Ishikawa (cell line): ENCODE measurements around the gene PLEKHG1.

ENCODE experiments used
- CEBPB ChIP-seq: IDR thresholded peaks from 2 replicates; pipeline ENCODE4 v1.6.1; 2012
- CREB1 ChIP-seq: IDR thresholded peaks from 2 replicates; pipeline ENCODE4 v1.6.1; 2012; ENCODE audit warnings: low read depth
- EGR1 ChIP-seq: IDR thresholded peaks from 2 replicates; pipeline ENCODE4 v1.6.1; 2012
- FOXM1 ChIP-seq: IDR thresholded peaks from 2 replicates; pipeline ENCODE4 v1.6.1; 2012; ENCODE audit warnings: low read depth, borderline replicate concordance
- MAX ChIP-seq: IDR thresholded peaks from 2 replicates; pipeline ENCODE4 v1.6.1; 2012
- NFIC ChIP-seq: IDR thresholded peaks from 2 replicates; pipeline ENCODE4 v1.6.1; 2012
- TAF1 ChIP-seq: IDR thresholded peaks from 2 replicates; pipeline ENCODE4 v1.6.1; 2012; ENCODE audit warnings: low read depth, mild to moderate bottlenecking
- TEAD4 ChIP-seq: IDR thresholded peaks from 2 replicates; pipeline ENCODE4 v1.6.1; 2012
- YY1 ChIP-seq: IDR thresholded peaks from 2 replicates; pipeline ENCODE4 v1.6.1; 2012; ENCODE audit warnings: low read depth
- TF ChIP-seq, protein P1 (sequence below): IDR thresholded peaks from 2 replicates; pipeline ENCODE4 v1.6.1; 2012; ENCODE audit warnings: low read depth, mild to moderate bottlenecking

- TF ChIP-seq, protein P1, sequence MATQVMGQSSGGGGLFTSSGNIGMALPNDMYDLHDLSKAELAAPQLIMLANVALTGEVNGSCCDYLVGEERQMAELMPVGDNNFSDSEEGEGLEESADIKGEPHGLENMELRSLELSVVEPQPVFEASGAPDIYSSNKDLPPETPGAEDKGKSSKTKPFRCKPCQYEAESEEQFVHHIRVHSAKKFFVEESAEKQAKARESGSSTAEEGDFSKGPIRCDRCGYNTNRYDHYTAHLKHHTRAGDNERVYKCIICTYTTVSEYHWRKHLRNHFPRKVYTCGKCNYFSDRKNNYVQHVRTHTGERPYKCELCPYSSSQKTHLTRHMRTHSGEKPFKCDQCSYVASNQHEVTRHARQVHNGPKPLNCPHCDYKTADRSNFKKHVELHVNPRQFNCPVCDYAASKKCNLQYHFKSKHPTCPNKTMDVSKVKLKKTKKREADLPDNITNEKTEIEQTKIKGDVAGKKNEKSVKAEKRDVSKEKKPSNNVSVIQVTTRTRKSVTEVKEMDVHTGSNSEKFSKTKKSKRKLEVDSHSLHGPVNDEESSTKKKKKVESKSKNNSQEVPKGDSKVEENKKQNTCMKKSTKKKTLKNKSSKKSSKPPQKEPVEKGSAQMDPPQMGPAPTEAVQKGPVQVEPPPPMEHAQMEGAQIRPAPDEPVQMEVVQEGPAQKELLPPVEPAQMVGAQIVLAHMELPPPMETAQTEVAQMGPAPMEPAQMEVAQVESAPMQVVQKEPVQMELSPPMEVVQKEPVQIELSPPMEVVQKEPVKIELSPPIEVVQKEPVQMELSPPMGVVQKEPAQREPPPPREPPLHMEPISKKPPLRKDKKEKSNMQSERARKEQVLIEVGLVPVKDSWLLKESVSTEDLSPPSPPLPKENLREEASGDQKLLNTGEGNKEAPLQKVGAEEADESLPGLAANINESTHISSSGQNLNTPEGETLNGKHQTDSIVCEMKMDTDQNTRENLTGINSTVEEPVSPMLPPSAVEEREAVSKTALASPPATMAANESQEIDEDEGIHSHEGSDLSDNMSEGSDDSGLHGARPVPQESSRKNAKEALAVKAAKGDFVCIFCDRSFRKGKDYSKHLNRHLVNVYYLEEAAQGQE: no peak
- TF ChIP-seq TEAD4: no peak
- TF ChIP-seq TAF1: no peak
- TF ChIP-seq CEBPB: no peak
- no peak for TF ChIP-seq NFIC
- TF ChIP-seq CREB1: no peak
- no peak for TF ChIP-seq MAX
- no peak for TF ChIP-seq FOXM1
- TF ChIP-seq YY1: no peak
- no peak for TF ChIP-seq EGR1
These were observed 3.5 kb downstream of the PLEKHG1 start for GRCh38 chr6:150603176-150603575.
